ENCODE data around the gene CASZ1. TPM values are rescaled to one million over a fixed set of nuclear protein-coding genes. Genes with fewer than 3 reads are reported as not detected.

The CASZ1 gene
- total and polyA plus RNA-seq, 2 donors from 2014 or later, result 10.1 to 33.0 TPM

GRCh38 chr1:10734962-10735544 is 61.4 kb downstream of the CASZ1 start:
- no peak for FAIRE-seq
- H3K9ac ChIP-seq (ENCODE audit: low read length in 3 of 3), result no peak overlapping the region
- H3K27ac ChIP-seq (ENCODE audit: low read depth in 2 of 2, low read length in 2 of 2), result no peak overlapping the region
- no peak overlapping the region for H3K4me3 ChIP-seq (ENCODE audit: low read length in 3 of 3)
- intact Hi-C loops (cut with DNase I), result no loop called here
- peaks cover 2 to 25% (median 22%) of the 10 kb centered on the region in 3 donors for H3K4me1 ChIP-seq (ENCODE audit: control insufficient read depth in 2 of 3, insufficient read depth in 2 of 3, low read depth in 1 of 3, low read length in 3 of 3)
- no peaks in the 10 kb centered on the region for H3K27me3 ChIP-seq (ENCODE audit: control insufficient read depth, insufficient read depth, low read length)
- peak in 3 of 5 donors; percentile 61 to 65 (median 65) for DNase-seq
- no peak for TF ChIP-seq CTCF (IDR thresholded peaks at IDR 0.05; ENCODE audit: borderline replicate concordance, extremely low read depth, insufficient read depth)
- no peaks in the 10 kb centered on the region for H3K36me3 ChIP-seq (ENCODE audit: control insufficient read depth in 2 of 3, insufficient read depth in 3 of 3, low read length in 3 of 3)
- H3K9me3 ChIP-seq (ENCODE audit: control insufficient read depth in 2 of 3, insufficient read depth in 1 of 3, low read length in 3 of 3), result no peaks in the 10 kb centered on the region

- intact Hi-C loops (cut with DNase I), result no loop called here
- H3K9ac ChIP-seq (ENCODE audit: low read length in 3 of 3), result no peak overlapping the region
- no peaks in the 10 kb centered on the region for H3K27me3 ChIP-seq (ENCODE audit: control insufficient read depth, insufficient read depth, low read length)
- no peak for TF ChIP-seq CTCF (IDR thresholded peaks at IDR 0.05; ENCODE audit: borderline replicate concordance, extremely low read depth, insufficient read depth)
- no peak overlapping the region for H3K27ac ChIP-seq (ENCODE audit: low read depth in 2 of 2, low read length in 2 of 2)
- FAIRE-seq (no peak), DNase-seq (no peak)
- H3K4me1 ChIP-seq (ENCODE audit: control insufficient read depth in 2 of 3, insufficient read depth in 2 of 3, low read depth in 1 of 3, low read length in 3 of 3), result peaks cover 2 to 20% (median 15%) of the 10 kb centered on the region in 3 donors
- no peaks in the 10 kb centered on the region for H3K36me3 ChIP-seq (ENCODE audit: control insufficient read depth in 2 of 3, insufficient read depth in 3 of 3, low read length in 3 of 3)
- H3K4me3 ChIP-seq (ENCODE audit: low read length in 3 of 3), result no peak overlapping the region
- no peaks in the 10 kb centered on the region for H3K9me3 ChIP-seq (ENCODE audit: control insufficient read depth in 2 of 3, insufficient read depth in 1 of 3, low read length in 3 of 3)
Observed at GRCh38 chr1:10734375-10734774, 62.1 kb downstream of the CASZ1 start.

GRCh38 chr1:10733474-10734366 is 62.7 kb downstream of the CASZ1 start:
- peaks cover 2 to 17% (median 13%) of the 10 kb centered on the region in 3 donors for H3K4me1 ChIP-seq (ENCODE audit: control insufficient read depth in 2 of 3, insufficient read depth in 2 of 3, low read depth in 1 of 3, low read length in 3 of 3)
- H3K9ac ChIP-seq (ENCODE audit: low read length in 3 of 3), result no peak overlapping the region
- no peak for TF ChIP-seq CTCF (IDR thresholded peaks at IDR 0.05; ENCODE audit: borderline replicate concordance, extremely low read depth, insufficient read depth)
- no peak overlapping the region for H3K4me3 ChIP-seq (ENCODE audit: low read length in 3 of 3)
- H3K36me3 ChIP-seq (ENCODE audit: control insufficient read depth in 2 of 3, insufficient read depth in 3 of 3, low read length in 3 of 3), result no peaks in the 10 kb centered on the region
- no peaks in the 10 kb centered on the region for H3K9me3 ChIP-seq (ENCODE audit: control insufficient read depth in 2 of 3, insufficient read depth in 1 of 3, low read length in 3 of 3)
- H3K27ac ChIP-seq (ENCODE audit: low read depth in 2 of 2, low read length in 2 of 2), result no peak overlapping the region
- DNase-seq, result no peak
- no peaks in the 10 kb centered on the region for H3K27me3 ChIP-seq (ENCODE audit: control insufficient read depth, insufficient read depth, low read length)
- intact Hi-C loops (cut with DNase I), result no loop called here
- no peak for FAIRE-seq
